CD8-positive, alpha-beta memory T cell (primary cell): ENCODE data around the gene ERO1B. TPM values are rescaled to one million over a fixed set of nuclear protein-coding genes. Genes with fewer than 3 reads are reported as not detected.

ENCODE experiments used
- CTCF ChIA-PET: fragments of 350-600 bp; sonication (Branson Sonifier 250); formaldehyde crosslinking; loops from one replicate; lab custom pipeline; 2021; ENCODE audit warnings: antibody characterized with exemption; lab: Charles Lee
- POLR2A ChIA-PET: fragments of 350-600 bp; sonication (Branson Sonifier 250); formaldehyde crosslinking; loops from one replicate; lab custom pipeline; 2021; ENCODE audit warnings: antibody characterized with exemption; lab: Charles Lee
- DNase-seq, 5 donors: peaks; one replicate each; pipeline versions ENCODE4 v3.0.0 to v3.0.0-alpha.2; 2020 to 2022; ENCODE audit warnings: mixed read lengths in 1 of 5
- H3K27ac ChIP-seq: one replicate; pipeline ENCODE4 v1.7.0; 2013; ENCODE audit warnings: low read depth, mild to moderate bottlenecking, low read length, moderate library complexity
- H3K27me3 ChIP-seq: 2 replicates; pipeline ENCODE4 v1.7.0; 2013; ENCODE audit warnings: low read length, mild to moderate bottlenecking; ENCODE audit not compliant: insufficient read depth, poor library complexity, severe bottlenecking
- H3K36me3 ChIP-seq: 2 replicates; pipeline ENCODE4 v1.7.0; 2013; ENCODE audit warnings: mild to moderate bottlenecking, low read length, moderate library complexity; ENCODE audit not compliant: insufficient read depth
- H3K4me1 ChIP-seq: 2 replicates; pipeline ENCODE4 v1.7.0; 2013; ENCODE audit warnings: mild to moderate bottlenecking, low read length, moderate library complexity; ENCODE audit not compliant: insufficient read depth
- H3K4me3 ChIP-seq: 2 replicates; pipeline ENCODE4 v1.7.0; 2013; ENCODE audit warnings: mild to moderate bottlenecking, low read length
- H3K9me3 ChIP-seq: 2 replicates; pipeline ENCODE4 v1.7.0; 2013; ENCODE audit warnings: mild to moderate bottlenecking, low read length
- H3K27ac Mint-ChIP-seq, 8 donors: one replicate each; pipeline ENCODE4 v1.8.0; 2020 to 2021; ENCODE audit warnings: mixed read lengths in 8 of 8, mild to moderate bottlenecking in 6 of 8, inconsistent platforms in 3 of 8, moderate library complexity in 3 of 8
- H3K27me3 Mint-ChIP-seq, 2 donors: one replicate each; pipeline ENCODE4 v1.8.0; 2020 to 2021; ENCODE audit warnings: mixed read lengths in 2 of 2, mild to moderate bottlenecking in 1 of 2, moderate library complexity in 1 of 2
- H3K36me3 Mint-ChIP-seq, 3 donors: one replicate each; pipeline ENCODE4 v1.8.0; 2020 to 2021; ENCODE audit warnings: mixed read lengths in 3 of 3, inconsistent platforms in 1 of 3, mild to moderate bottlenecking in 1 of 3
- H3K4me1 Mint-ChIP-seq, 3 donors: one replicate each; pipeline ENCODE4 v1.8.0; 2020 to 2021; ENCODE audit warnings: mixed read lengths in 3 of 3, inconsistent platforms in 1 of 3, mild to moderate bottlenecking in 1 of 3
- H3K4me3 Mint-ChIP-seq, 7 donors: one replicate each; pipeline ENCODE4 v1.8.0; 2020 to 2021; ENCODE audit warnings: mixed read lengths in 7 of 7, mild to moderate bottlenecking in 6 of 7, moderate library complexity in 4 of 7, inconsistent platforms in 2 of 7
- H3K9me3 Mint-ChIP-seq, 5 donors: one replicate each; pipeline ENCODE4 v1.8.0; 2020 to 2022; ENCODE audit warnings: mixed read lengths in 5 of 5, mild to moderate bottlenecking in 3 of 5, moderate library complexity in 2 of 5, inconsistent platforms in 1 of 5
- polyA plus RNA-seq: library from polyadenylated mRNA; unstranded; fragments of 300-500 nt; fragmentation: Illumina TruSeq; gene quantifications from one replicate; pipeline ENCODE4 v1.2.3, GENCODE V29; 2021
- total RNA-seq, 2 experiments: library from RNA; stranded (reverse); gene quantifications; one replicate each; pipeline ENCODE4 v1.2.3, GENCODE V29; 2021

Gene ERO1B
- total and polyA plus RNA-seq, 3 experiments from 2014 or later, result 2.9 to 4.8 (median 3.6) TPM

GRCh38 chr1:236281198-236281653, 532 bp downstream of the ERO1B start:
- CTCF ChIA-PET, result interaction anchor here (1.0 kb wide), 1 partner anchor 9 kb away, joined by 3 read pairs; no protein-coding TSS in a partner anchor
- peaks cover 2 to 4% of the 10 kb centered on the region in 2 donors for H3K27me3 Mint-ChIP-seq
- POLR2A ChIA-PET, result interaction anchor here (0.6 to 1.5 kb wide), 2 partner anchors 138 to 1129 kb away, joined by 4 to 5 read pairs; partner anchors contain the start of gene GPR137B

GRCh38 chr1:236280438-236281197, 1.1 kb downstream of the ERO1B start:
- Mint-ChIP-seq H3K27me3 (peaks cover 0 to 4% of the 10 kb centered on the region in 2 donors), H3K36me3 (peaks cover 0 to 6% (median 4%) of the 10 kb centered on the region in 3 donors), H3K27ac (peak overlapping the region; percentile 21 to 96 (median 94)), H3K4me3 (peak overlapping the region; percentile 90 to 98 (median 97)), H3K9me3 (no peaks in the 10 kb centered on the region), H3K4me1 (peaks cover 42 to 78% (median 73%) of the 10 kb centered on the region in 3 donors)
- Histone ChIP-seq H3K27me3 (no peaks in the 10 kb centered on the region), H3K27ac (peak overlapping the region; percentile 74), H3K4me3 (peak overlapping the region; percentile 85), H3K36me3 (no peaks in the 10 kb centered on the region), H3K4me1 (peaks cover 35% of the 10 kb centered on the region), H3K9me3 (no peaks in the 10 kb centered on the region)
- ChIA-PET CTCF (no interaction called here), POLR2A (interaction anchor here (0.6 to 1.5 kb wide), 2 partner anchors 138 to 1128 kb away, joined by 4 to 5 read pairs; partner anchors contain the start of gene GPR137B)
- DNase-seq, result peak; percentile 18 to 62 (median 39)

More at GRCh38 chr1:236281198-236281653, 532 bp downstream of the ERO1B start:
- peak overlapping the region; percentile 90 to 98 (median 97) for H3K4me3 Mint-ChIP-seq
- peaks cover 37 to 72% (median 67%) of the 10 kb centered on the region in 3 donors for H3K4me1 Mint-ChIP-seq
- Histone ChIP-seq H3K36me3 (no peaks in the 10 kb centered on the region), H3K4me1 (peaks cover 35% of the 10 kb centered on the region), H3K27ac (peak overlapping the region; percentile 74), H3K27me3 (no peaks in the 10 kb centered on the region), H3K9me3 (no peaks in the 10 kb centered on the region), H3K4me3 (peak overlapping the region; percentile 85)
- peaks cover 0 to 4% (median 2%) of the 10 kb centered on the region in 3 donors for H3K36me3 Mint-ChIP-seq
- peak overlapping the region; percentile 61 to 96 (median 94) for H3K27ac Mint-ChIP-seq
- peak in 4 of 5 donors; percentile 13 to 55 (median 23) for DNase-seq
- no peaks in the 10 kb centered on the region for H3K9me3 Mint-ChIP-seq

GRCh38 chr1:236275586-236275985, 6.2 kb downstream of the ERO1B start:
- H3K27ac Mint-ChIP-seq, result no peak overlapping the region
- H3K9me3 ChIP-seq, result no peaks in the 10 kb centered on the region
- no peak overlapping the region for H3K4me3 Mint-ChIP-seq
- ChIA-PET POLR2A (no interaction called here), CTCF (no interaction called here)
- no peaks in the 10 kb centered on the region for H3K36me3 ChIP-seq
- H3K36me3 Mint-ChIP-seq, result peaks cover 0 to 8% (median 0%) of the 10 kb centered on the region in 3 donors
- no peak overlapping the region for H3K4me3 ChIP-seq
- peaks cover 45 to 77% (median 76%) of the 10 kb centered on the region in 3 donors for H3K4me1 Mint-ChIP-seq
- DNase-seq, result no peak
- H3K4me1 ChIP-seq, result peaks cover 12% of the 10 kb centered on the region
- no peak overlapping the region for H3K27ac ChIP-seq
- H3K27me3 Mint-ChIP-seq, result no peaks in the 10 kb centered on the region
- H3K27me3 ChIP-seq, result no peaks in the 10 kb centered on the region
- H3K9me3 Mint-ChIP-seq, result no peaks in the 10 kb centered on the region

DNA sequence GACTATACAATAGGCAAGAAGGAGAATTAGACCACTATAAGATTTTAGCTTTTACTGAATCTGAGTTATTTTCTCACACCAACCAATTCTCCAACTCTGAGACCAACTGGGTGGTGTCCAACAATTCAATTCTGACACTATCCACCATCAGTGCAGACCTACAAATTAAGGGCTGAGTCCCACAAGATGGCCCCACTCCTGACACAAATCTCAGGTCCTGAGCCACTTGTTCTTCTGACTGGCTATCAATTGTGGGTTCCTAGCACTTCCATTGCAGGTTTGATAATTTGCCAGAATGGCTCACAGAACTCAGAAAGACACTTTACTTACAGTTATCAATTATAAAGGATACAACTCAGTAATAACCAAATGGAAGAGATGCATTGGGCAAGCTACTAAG, 6.7 kb downstream of the ERO1B start:
- peaks cover 0 to 8% (median under 1%) of the 10 kb centered on the region in 3 donors for H3K36me3 Mint-ChIP-seq
- H3K36me3 ChIP-seq, result no peaks in the 10 kb centered on the region
- H3K27ac ChIP-seq, result no peak overlapping the region
- peak overlapping the region in 1 of 8 donors; percentile 24 for H3K27ac Mint-ChIP-seq
- POLR2A ChIA-PET, result no interaction called here
- H3K27me3 Mint-ChIP-seq, result no peaks in the 10 kb centered on the region
- H3K27me3 ChIP-seq, result no peaks in the 10 kb centered on the region
- peaks cover 7% of the 10 kb centered on the region for H3K4me1 ChIP-seq
- H3K4me3 Mint-ChIP-seq, result peak overlapping the region in 1 of 7 donors; percentile 43
- H3K9me3 ChIP-seq, result no peaks in the 10 kb centered on the region
- CTCF ChIA-PET, result no interaction called here
- DNase-seq, result no peak
- H3K9me3 Mint-ChIP-seq, result no peaks in the 10 kb centered on the region
- peaks cover 41 to 77% (median 74%) of the 10 kb centered on the region in 3 donors for H3K4me1 Mint-ChIP-seq
- no peak overlapping the region for H3K4me3 ChIP-seq

GRCh38 chr1:236273358-236273757, 8.4 kb downstream of the ERO1B start:
- POLR2A ChIA-PET, result interaction anchor here (0.6 kb wide), 1 partner anchor 357 kb away, joined by 3 read pairs; no protein-coding TSS in a partner anchor
- CTCF ChIA-PET, result no interaction called here
- no peak overlapping the region for H3K27ac Mint-ChIP-seq

GRCh38 chr1:236269439-236269838, 12.3 kb downstream of the ERO1B start:
- no peak overlapping the region for H3K27ac ChIP-seq
- no peaks in the 10 kb centered on the region for H3K9me3 ChIP-seq
- Mint-ChIP-seq H3K36me3 (peaks cover 15 to 43% (median 16%) of the 10 kb centered on the region in 3 donors), H3K4me3 (no peak overlapping the region), H3K4me1 (peaks cover 24 to 34% (median 31%) of the 10 kb centered on the region in 3 donors), H3K27ac (no peak overlapping the region), H3K27me3 (peaks cover 0 to 1% of the 10 kb centered on the region in 2 donors), H3K9me3 (no peaks in the 10 kb centered on the region)
- ChIA-PET POLR2A (no interaction called here), CTCF (no interaction called here)
- H3K4me1 ChIP-seq, result peaks cover 4% of the 10 kb centered on the region
- DNase-seq, result no peak
- no peak overlapping the region for H3K4me3 ChIP-seq
- no peaks in the 10 kb centered on the region for H3K36me3 ChIP-seq
- no peaks in the 10 kb centered on the region for H3K27me3 ChIP-seq

More at GRCh38 chr1:236273358-236273757, 8.4 kb downstream of the ERO1B start:
- H3K4me1 ChIP-seq, result peaks cover 4% of the 10 kb centered on the region
- Mint-ChIP-seq H3K9me3 (no peaks in the 10 kb centered on the region), H3K36me3 (peaks cover 0 to 12% (median 8%) of the 10 kb centered on the region in 3 donors), H3K4me1 (peaks cover 42 to 69% (median 65%) of the 10 kb centered on the region in 3 donors), H3K4me3 (no peak overlapping the region), H3K27me3 (no peaks in the 10 kb centered on the region)
- H3K4me3 ChIP-seq, result no peak overlapping the region
- no peaks in the 10 kb centered on the region for H3K36me3 ChIP-seq
- H3K9me3 ChIP-seq, result no peaks in the 10 kb centered on the region
- no peaks in the 10 kb centered on the region for H3K27me3 ChIP-seq
- H3K27ac ChIP-seq, result no peak overlapping the region
- no peak for DNase-seq

DNA sequence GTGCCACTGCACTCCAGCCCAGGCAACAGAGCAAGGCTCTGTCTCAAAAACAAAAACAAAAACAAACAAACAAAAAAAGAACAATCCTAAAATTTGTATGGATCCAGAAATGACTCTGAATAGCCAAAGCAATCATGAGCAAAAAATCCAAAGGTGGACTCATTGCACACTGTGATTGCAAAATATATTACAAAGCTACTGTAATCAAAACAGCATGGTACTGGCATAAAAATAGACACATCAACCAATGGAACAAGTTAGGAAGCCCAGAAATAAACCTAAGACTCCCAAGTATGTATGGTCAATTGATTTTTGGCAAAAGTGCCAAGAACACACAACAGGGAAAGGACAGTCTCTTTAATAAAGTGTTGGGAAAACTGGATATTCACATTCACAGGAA, 19.9 kb downstream of the ERO1B start:
- Histone ChIP-seq H3K4me1 (no peaks in the 10 kb centered on the region), H3K9me3 (peaks cover 14% of the 10 kb centered on the region), H3K36me3 (peaks cover 4% of the 10 kb centered on the region), H3K4me3 (no peak overlapping the region), H3K27me3 (no peaks in the 10 kb centered on the region), H3K27ac (no peak overlapping the region)
- Mint-ChIP-seq H3K27ac (no peak overlapping the region), H3K36me3 (peaks cover 34 to 65% (median 62%) of the 10 kb centered on the region in 3 donors), H3K4me3 (no peak overlapping the region), H3K27me3 (peaks cover 0 to 1% of the 10 kb centered on the region in 2 donors), H3K9me3 (peaks cover 27 to 43% (median 32%) of the 10 kb centered on the region in 5 donors), H3K4me1 (peaks cover 9 to 35% (median 13%) of the 10 kb centered on the region in 3 donors)
- ChIA-PET POLR2A (no interaction called here), CTCF (no interaction called here)
- no peak for DNase-seq

DNA sequence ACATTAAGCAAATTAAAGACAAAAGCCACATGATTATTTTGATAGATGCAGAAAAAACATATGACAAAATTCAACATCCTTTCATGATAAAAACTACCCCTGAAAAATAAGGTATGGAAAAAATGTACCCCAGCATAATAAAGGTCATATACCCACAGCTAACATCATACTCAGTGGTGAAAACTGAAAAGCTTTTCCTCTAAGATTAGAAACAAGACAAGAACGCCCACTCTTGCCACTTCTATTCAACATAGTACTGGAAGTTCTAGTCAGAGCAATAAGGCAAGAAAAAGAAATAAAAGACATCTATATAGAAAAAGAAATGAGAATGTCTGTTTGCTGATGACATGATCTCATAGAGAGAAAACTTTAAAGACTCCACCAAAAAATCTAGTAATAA, 20.7 kb downstream of the ERO1B start:
- no peak for DNase-seq
- Histone ChIP-seq H3K27me3 (no peaks in the 10 kb centered on the region), H3K9me3 (peaks cover 14% of the 10 kb centered on the region), H3K27ac (no peak overlapping the region), H3K36me3 (peaks cover 4% of the 10 kb centered on the region), H3K4me3 (no peak overlapping the region), H3K4me1 (no peaks in the 10 kb centered on the region)
- Mint-ChIP-seq H3K9me3 (peaks cover 27 to 43% (median 32%) of the 10 kb centered on the region in 5 donors), H3K36me3 (peaks cover 33 to 68% (median 67%) of the 10 kb centered on the region in 3 donors), H3K27me3 (peaks cover 0 to 1% of the 10 kb centered on the region in 2 donors), H3K4me1 (peaks cover 9 to 35% (median 13%) of the 10 kb centered on the region in 3 donors), H3K4me3 (no peak overlapping the region), H3K27ac (peak overlapping the region in 2 of 8 donors; percentile 15 to 24)
- ChIA-PET POLR2A (no interaction called here), CTCF (no interaction called here)
